WTC11 (cell line): ENCODE measurements around the gene GSN.

Experiments
- CTCF ChIP-seq: fragments of 200-600 bp; IDR thresholded peaks from 2 replicates; pipeline ENCODE4 v1.8.0; 2022; ENCODE audit warnings: antibody characterized with exemption
- E2F5 ChIP-seq: sonication (generic); formaldehyde crosslinking; IDR thresholded peaks from 2 replicates; pipeline ENCODE4 v1.8.1; 2022; ENCODE audit warnings: mild to moderate bottlenecking, moderate library complexity, missing genetic modification reagents
- SP1 ChIP-seq: sonication (generic); formaldehyde crosslinking; conservative IDR thresholded peaks from 2 replicates; pipeline ENCODE4 v1.8.1; 2022; ENCODE audit warnings: missing genetic modification reagents
- STAT6 ChIP-seq: sonication (generic); formaldehyde crosslinking; conservative IDR thresholded peaks from 2 replicates; pipeline ENCODE4 v1.8.1; 2023; ENCODE audit warnings: mild to moderate bottlenecking, low read depth, missing genetic modification reagents, moderate library complexity
- TEAD4 ChIP-seq: sonication (generic); formaldehyde crosslinking; IDR thresholded peaks from 2 replicates; pipeline ENCODE4 v1.8.0; 2022; ENCODE audit warnings: mild to moderate bottlenecking, missing genetic modification reagents
- TP53 ChIP-seq: sonication (generic); formaldehyde crosslinking; IDR thresholded peaks from 2 replicates; pipeline ENCODE4 v1.8.1; 2023; ENCODE audit warnings: mild to moderate bottlenecking, missing genetic modification reagents
- USF2 ChIP-seq: sonication (generic); formaldehyde crosslinking; IDR thresholded peaks from 2 replicates; pipeline ENCODE4 v1.8.1; 2023; ENCODE audit warnings: mild to moderate bottlenecking, missing genetic modification reagents, moderate library complexity
- ZBTB43 ChIP-seq: sonication (generic); formaldehyde crosslinking; IDR thresholded peaks from 2 replicates; pipeline ENCODE4 v1.8.1; 2023; ENCODE audit warnings: mild to moderate bottlenecking, missing genetic modification reagents
- ZNF121 ChIP-seq: sonication (generic); formaldehyde crosslinking; IDR thresholded peaks from 2 replicates; pipeline ENCODE4 v1.8.0; 2023; ENCODE audit warnings: missing genetic modification reagents
- ZNF416 ChIP-seq: fragments of 250-450 bp; sonication (Bioruptor Pico); IDR thresholded peaks from 2 replicates; pipeline ENCODE4 v1.9.0; 2021; ENCODE audit warnings: mild to moderate bottlenecking, inconsistent platforms

- TF ChIP-seq CTCF, result no peak
- TF ChIP-seq STAT6, result no peak
- no peak for TF ChIP-seq E2F5 (CRISPR knock-in tag)
- no peak for TF ChIP-seq ZBTB43
- TF ChIP-seq TP53, result no peak
- TF ChIP-seq ZNF121 (CRISPR knock-in tag), result no peak
- no peak for TF ChIP-seq ZNF416
- TF ChIP-seq USF2, result no peak
- no peak for TF ChIP-seq SP1 (CRISPR knock-in tag)
- no peak for TF ChIP-seq TEAD4
Measured at GRCh38 chr9:121294151-121294743, 26.3 kb downstream of the GSN start.
